H1 (cell line): ENCODE results near the gene ZNF23. TPM values are rescaled to one million over a fixed set of nuclear protein-coding genes. Genes with fewer than 3 reads are reported as not detected.

Experiments
- CTCF ChIA-PET: fragments of 300-600 bp; sonication (Branson Sonifier 250); formaldehyde crosslinking; loops from one replicate; lab custom pipeline; 2021; ENCODE audit not compliant: partially characterized antibody; lab: Charles Lee
- POLR2A ChIA-PET: fragments of 300-600 bp; sonication (Branson Sonifier 250); formaldehyde crosslinking; loops from one replicate; lab custom pipeline; 2021; ENCODE audit warnings: inconsistent platforms; ENCODE audit not compliant: partially characterized antibody; lab: Charles Lee
- DNase-seq, 2 experiments: peaks; one replicate each; pipeline versions ENCODE4 v3.0.0 to v3.0.0-alpha.2; 2010 to 2022; ENCODE audit warnings: low spot score in 2 of 2, low read depth in 1 of 2, mixed read lengths in 1 of 2
- FAIRE-seq: peaks from 2 replicates; lab custom pipeline; 2011; peaks lifted over from hg19 to GRCh38; lab: Jason Lieb, UNC
- H2AFZ ChIP-seq: 2 replicates; pipeline ENCODE4 v1.8.1; 2012; ENCODE audit warnings: low read length, inconsistent platforms
- H2AK5ac ChIP-seq: 2 replicates; pipeline ENCODE4 v1.6.1; 2013; ENCODE audit warnings: low read depth, low read length
- H2BK120ac ChIP-seq: replicated peaks from 2 replicates; pipeline ENCODE3; 2013; ENCODE audit warnings: low read depth, low read length, inconsistent platforms
- H2BK12ac ChIP-seq: 2 replicates; pipeline ENCODE4 v1.6.1; 2013; ENCODE audit warnings: low read depth, low read length
- H2BK15ac ChIP-seq: 2 replicates; pipeline ENCODE4 v1.6.1; 2013; ENCODE audit warnings: low read length
- H2BK20ac ChIP-seq: 2 replicates; pipeline ENCODE4 v1.6.1; 2013; ENCODE audit warnings: low read length
- H2BK5ac ChIP-seq: 2 replicates; pipeline ENCODE4 v1.6.1; 2013; ENCODE audit warnings: low read depth, low read length
- H3K14ac ChIP-seq: 2 replicates; pipeline ENCODE4 v1.6.1; 2013; ENCODE audit warnings: inconsistent platforms; ENCODE audit not compliant: insufficient read length
- H3K18ac ChIP-seq: 2 replicates; pipeline ENCODE4 v1.6.1; 2013; ENCODE audit warnings: low read length; ENCODE audit errors: extremely low read depth
- H3K23ac ChIP-seq: 2 replicates; pipeline ENCODE4 v1.6.1; 2013; ENCODE audit warnings: inconsistent platforms; ENCODE audit not compliant: insufficient read length
- H3K23me2 ChIP-seq: 2 replicates; pipeline ENCODE4 v1.6.1; 2013; ENCODE audit warnings: low read depth, low read length
- H3K27ac ChIP-seq: 2 replicates; pipeline ENCODE4 v1.6.1; 2011; ENCODE audit warnings: low read depth, low read length, inconsistent platforms
- H3K27me3 ChIP-seq, 4 experiments: replicated peaks in 1 of 4; 1 replicate in 1 of 4; 2 replicates in 3 of 4; pipeline versions ENCODE4 v1.6.1 to v1.8.1; 2011 to 2013; ENCODE audit warnings: low read length in 3 of 4, mild to moderate bottlenecking in 3 of 4, inconsistent platforms in 2 of 4, mixed read lengths in 2 of 4, moderate library complexity in 1 of 4; ENCODE audit not compliant: control insufficient read depth in 3 of 4, insufficient read depth in 3 of 4; ENCODE audit errors: extremely low read depth in 1 of 4
- H3K36me3 ChIP-seq, 4 experiments: 2 replicates each; pipeline versions ENCODE4 v1.6.1 to v1.8.1; 2011 to 2013; ENCODE audit warnings: mild to moderate bottlenecking in 4 of 4, low read length in 3 of 4, moderate library complexity in 2 of 4, control low read depth in 1 of 4, inconsistent platforms in 1 of 4; ENCODE audit not compliant: insufficient read depth in 4 of 4, control insufficient read depth in 2 of 4
- H3K4ac ChIP-seq: replicated peaks from 2 replicates; pipeline ENCODE3; 2013; ENCODE audit warnings: low read length, low read depth, mixed read lengths, inconsistent platforms; ENCODE audit not compliant: insufficient read length
- H3K4me1 ChIP-seq, 4 experiments: replicated peaks in 1 of 4; 1 replicate in 1 of 4; 2 replicates in 3 of 4; pipeline versions ENCODE4 v1.6.1 to v1.8.1; 2011 to 2013; ENCODE audit warnings: low read length in 3 of 4, inconsistent platforms in 2 of 4, mixed read lengths in 1 of 4; ENCODE audit not compliant: insufficient read depth in 4 of 4, control insufficient read depth in 3 of 4
- H3K4me2 ChIP-seq, 2 experiments: 2 replicates each; pipeline versions ENCODE4 v1.6.1 to v1.8.1; 2011 to 2013; ENCODE audit warnings: low read depth in 2 of 2, low read length in 2 of 2, control low read depth in 1 of 2, inconsistent platforms in 1 of 2, mild to moderate bottlenecking in 1 of 2; ENCODE audit not compliant: insufficient read depth in 1 of 2
- H3K4me3 ChIP-seq, 4 experiments: fragments of 200-600, 300-600 bp in 1 of 4; sonication (generic), shearing (Covaris generic), sonication (Bioruptor Twin) in 1 of 4; 2 replicates each; pipeline versions ENCODE4 v1.5.1 to v1.8.1; 2011 to 2016; ENCODE audit warnings: low read length in 4 of 4, low read depth in 3 of 4, control low read depth in 2 of 4, inconsistent platforms in 2 of 4, mild to moderate bottlenecking in 2 of 4, mixed read lengths in 1 of 4, moderate library complexity in 1 of 4; ENCODE audit not compliant: insufficient read depth in 2 of 4; ENCODE audit errors: extremely low read depth in 1 of 4
- H3K56ac ChIP-seq: replicated peaks from 2 replicates; pipeline ENCODE3; 2013; ENCODE audit warnings: low read depth, mild to moderate bottlenecking, mixed read lengths, low read length, inconsistent platforms; ENCODE audit not compliant: insufficient read length
- H3K79me1 ChIP-seq: 2 replicates; pipeline ENCODE4 v1.6.1; 2013; ENCODE audit warnings: low read depth, low read length, control low read depth
- H3K79me2 ChIP-seq, 2 experiments: 2 replicates each; pipeline versions ENCODE4 v1.6.1 to v1.8.1; 2012 to 2013; ENCODE audit warnings: low read length in 2 of 2, mild to moderate bottlenecking in 2 of 2, inconsistent platforms in 1 of 2; ENCODE audit not compliant: insufficient read depth in 2 of 2, control insufficient read depth in 1 of 2
- H3K9ac ChIP-seq, 4 experiments: replicated peaks in 1 of 4; 1 replicate in 1 of 4; 2 replicates in 3 of 4; pipeline versions ENCODE4 v1.6.1 to v1.8.1; 2011 to 2013; ENCODE audit warnings: low read depth in 3 of 4, low read length in 3 of 4, control low read depth in 2 of 4, mild to moderate bottlenecking in 2 of 4, moderate library complexity in 2 of 4, inconsistent platforms in 1 of 4; ENCODE audit errors: extremely low read depth in 1 of 4
- H3K9me3 ChIP-seq, 2 experiments: 2 replicates each; pipeline versions ENCODE4 v1.6.1 to v1.8.1; 2012 to 2013; ENCODE audit warnings: mild to moderate bottlenecking in 2 of 2, moderate library complexity in 2 of 2, control low read depth in 1 of 2, inconsistent platforms in 1 of 2, low read depth in 1 of 2, low read length in 1 of 2, mixed read lengths in 1 of 2; ENCODE audit not compliant: insufficient read depth in 2 of 2
- H4K20me1 ChIP-seq, 2 experiments: replicated peaks in 1 of 2; 2 replicates each; pipeline versions ENCODE3 to v1.8.1; 2011 to 2013; ENCODE audit warnings: inconsistent platforms in 2 of 2, low read length in 2 of 2, mild to moderate bottlenecking in 1 of 2; ENCODE audit not compliant: insufficient read depth in 2 of 2, control insufficient read depth in 1 of 2
- H4K5ac ChIP-seq: 2 replicates; pipeline ENCODE4 v1.6.1; 2013; ENCODE audit warnings: low read length, low read depth, mixed read lengths, inconsistent platforms; ENCODE audit not compliant: insufficient read length
- H4K8ac ChIP-seq: 2 replicates; pipeline ENCODE4 v1.8.0; 2013; ENCODE audit warnings: mild to moderate bottlenecking, moderate library complexity, low read length, inconsistent platforms; ENCODE audit not compliant: insufficient read depth; ENCODE audit errors: extremely low read depth
- H4K91ac ChIP-seq: replicated peaks from 2 replicates; pipeline ENCODE3; 2013; ENCODE audit warnings: low read length, mixed read lengths, inconsistent platforms; ENCODE audit not compliant: insufficient read length
- ASH2L ChIP-seq: fragments of 200-600, 300-600 bp; sonication (generic); IDR thresholded peaks from one replicate; pipeline ENCODE4 v1.7.1; 2017; ENCODE audit warnings: low read length
- BCL11A ChIP-seq, 2 experiments: IDR thresholded peaks; one replicate each; pipeline ENCODE4 v1.6.1; 2011; ENCODE audit warnings: low read depth in 2 of 2, low read length in 2 of 2, mild to moderate bottlenecking in 2 of 2
- CBX5 ChIP-seq: fragments of 300-800, 300-1000 bp; sonication (generic); IDR thresholded peaks from 2 replicates; pipeline ENCODE4 v1.7.1; 2016; ENCODE audit warnings: antibody characterized with exemption, low read length, low read depth
- CBX8 ChIP-seq: fragments of 300-800, 300-1000 bp; sonication (generic); IDR thresholded peaks from 2 replicates; pipeline ENCODE4 v1.7.1; 2016; ENCODE audit warnings: low read depth, low read length, borderline replicate concordance
- CTCF ChIP-seq, 3 experiments: IDR thresholded peaks; 1 replicate in 2 of 3; 2 replicates in 1 of 3; pipeline versions ENCODE4 v1.5.1 to v1.6.1; 2011; ENCODE audit warnings: low read length in 3 of 3, mild to moderate bottlenecking in 3 of 3, inconsistent platforms in 2 of 3, low read depth in 1 of 3, moderate library complexity in 1 of 3; ENCODE audit not compliant: insufficient read depth in 1 of 3; ENCODE audit errors: control extremely low read depth in 1 of 3
- KDM5A ChIP-seq: fragments of 200-600 bp; IDR thresholded peaks from 2 replicates; pipeline ENCODE4 v1.7.1; 2012; ENCODE audit warnings: mild to moderate bottlenecking, low read length, inconsistent platforms, mixed read lengths
- POLR2A ChIP-seq, 2 experiments: IDR thresholded peaks; 1 replicate in 1 of 2; 2 replicates in 1 of 2; pipeline ENCODE4 v1.6.1; 2011; ENCODE audit warnings: low read depth in 2 of 2, low read length in 2 of 2, mild to moderate bottlenecking in 2 of 2; ENCODE audit errors: control extremely low read depth in 1 of 2
- SIN3A ChIP-seq, 2 experiments: IDR thresholded peaks in 1 of 2; conservative IDR thresholded peaks in 1 of 2; 2 replicates each; pipeline ENCODE4 v1.6.1; 2011 to 2012; ENCODE audit warnings: low read length in 2 of 2, improper control_type of control experiment in 1 of 2, low read depth in 1 of 2, mild to moderate bottlenecking in 1 of 2
- WGBS, 2 experiments: shearing (Covaris generic) in 1 of 2; methylation state at CpG; one replicate each; pipeline versions ENCODE4 v1.1.6 to v1.1.7; 2013 to 2015; ENCODE audit warnings: low lambda C conversion rate in 2 of 2, mixed read lengths in 2 of 2, inconsistent platforms in 1 of 2, low coverage in 1 of 2, missing lambda C conversion rate in 1 of 2; ENCODE audit not compliant: insufficient replicate concordance in 2 of 2, insufficient coverage in 1 of 2, insufficient read length in 1 of 2; ENCODE audit errors: extremely low coverage in 1 of 2, missing lambda C conversion rate in 1 of 2; 5-methylcytosine and 5-hydroxymethylcytosine counted together
- polyA plus RNA-seq, 7 experiments: library from polyadenylated mRNA; depleted of rRNA in 3 of 7; stranded (reverse) in 5 of 7; unstranded in 2 of 7; fragments of >200 nt in 5 of 7; fragments of 200-250 nt in 2 of 7; gene quantifications; 1 replicate in 5 of 7; 2 replicates in 1 of 7; 4 replicates in 1 of 7; pipeline versions ENCODE4 v1.2.1 to v1.2.3, GENCODE V29; 2011 to 2013; ENCODE audit warnings: missing spikeins in 2 of 7, mixed read lengths in 2 of 7
- total RNA-seq: library from RNA; stranded (reverse); fragmentation: NEBNext Ultra II Directional; extraction: Animal tissue kit (Norgen Biotek cat#: 25700); gene quantifications from 2 replicates; pipeline ENCODE4 v1.2.1, GENCODE V29; 2021

The ZNF23 gene
- total and polyA plus RNA-seq, 2 of the 8 experiments (the other 6 are each of a cell fraction or from before 2014, with no cell fraction given): 2.4 to 10.2 TPM

GRCh38 chr16:71484006-71484893 lies 22.2 kb upstream of the ZNF23 start:
- Histone ChIP-seq H3K4me2 (peak overlapping the region; percentile 84 to 86), H3K27ac (peak overlapping the region; percentile 97), H3K18ac (0 out of 2 replicates have a peak overlapping the region, but pooled peaks have one; percentile 49), H3K23me2 (peaks cover 2% of the 10 kb centered on the region; the same call in 1 of the 2 replicates), H2BK5ac (peak overlapping the region; percentile 71; the same call in 1 of the 2 replicates), H3K56ac (peak overlapping the region; percentile 28), H3K79me2 (no peaks in the 10 kb centered on the region), H2BK20ac (no peak overlapping the region), H2BK120ac (no peak overlapping the region), H4K20me1 (no peaks in the 10 kb centered on the region), H3K4me3 (peak overlapping the region; percentile 53 to 82 (median 80)), H3K9ac (peak overlapping the region; percentile 71 to 86 (median 85)), H3K9me3 (no peaks in the 10 kb centered on the region), H3K4ac (no peak overlapping the region), H3K36me3 (no peaks in the 10 kb centered on the region), H3K14ac (no peak overlapping the region), H3K4me1 (no peaks in the 10 kb centered on the region), H4K91ac (no peak overlapping the region), H3K79me1 (no peaks in the 10 kb centered on the region), H4K8ac (peak overlapping the region; percentile 84; the same call in 1 of the 2 replicates), H3K23ac (no peak overlapping the region), H3K27me3 (no peaks in the 10 kb centered on the region), H2AFZ (peak overlapping the region; percentile 98), H2BK12ac (no peak overlapping the region), H2BK15ac (no peak overlapping the region), H4K5ac (peak overlapping the region; percentile 63), H2AK5ac (no peak overlapping the region)
- peak; percentile 66 for FAIRE-seq
- CTCF ChIA-PET: interaction anchor here (1.0 to 7.6 kb wide), 12 partner anchors 10 to 126 kb away, joined by 3 to 68 read pairs (median 5); partner anchors contain the start of gene ZNF23
- POLR2A ChIA-PET: interaction anchor here (1.0 to 2.6 kb wide), 7 partner anchors 10 to 55 kb away, joined by 3 to 54 read pairs (median 4); partner anchors contain the start of gene ZNF23
- 3% methylated on average over 44 of the region's 44 CpGs; no CpG with 5 or more reads in 1 of the 2 experiments for WGBS, 2 experiments
- DNase-seq: peak in 1 of 2 experiments; percentile 78
- TF ChIP-seq CTCF (IDR thresholded peaks at IDR 0.05; ENCODE audit: control extremely low read depth in 1 of 3, insufficient read depth in 1 of 3, low read depth in 1 of 3, low read length in 3 of 3) (no peak), SIN3A (conservative IDR thresholded peaks at IDR 0.05 in 1 of 2, IDR thresholded peaks at IDR 0.05 in 1 of 2; ENCODE audit: low read depth in 1 of 2, low read length in 2 of 2) (peak in 1 of 2 experiments; percentile 55; a peak in 1 of 4 replicates), CBX8 (no peak), POLR2A (IDR thresholded peaks at IDR 0.05; ENCODE audit: control extremely low read depth in 1 of 2, low read depth in 2 of 2, low read length in 2 of 2) (peak; percentile 77 to 97), ASH2L (peak; percentile 87), BCL11A (IDR thresholded peaks at IDR 0.05; ENCODE audit: low read depth in 2 of 2, low read length in 2 of 2) (no peak), KDM5A (0 out of 2 replicates have a peak, but pooled peaks have one; percentile 49), CBX5 (no peak)
